EH (cell line): ENCODE measurements around the gene PFDN2.
A peak's percentile ranks its signal among the peaks of the same experiment; 100 is the strongest.

ENCODE experiments used
- DNase-seq: peaks from one replicate; pipeline ENCODE4 v3.0.0-alpha.2; 2015; ENCODE audit warnings: low read depth

PFDN2 gene, protein sequence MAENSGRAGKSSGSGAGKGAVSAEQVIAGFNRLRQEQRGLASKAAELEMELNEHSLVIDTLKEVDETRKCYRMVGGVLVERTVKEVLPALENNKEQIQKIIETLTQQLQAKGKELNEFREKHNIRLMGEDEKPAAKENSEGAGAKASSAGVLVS

DNA sequence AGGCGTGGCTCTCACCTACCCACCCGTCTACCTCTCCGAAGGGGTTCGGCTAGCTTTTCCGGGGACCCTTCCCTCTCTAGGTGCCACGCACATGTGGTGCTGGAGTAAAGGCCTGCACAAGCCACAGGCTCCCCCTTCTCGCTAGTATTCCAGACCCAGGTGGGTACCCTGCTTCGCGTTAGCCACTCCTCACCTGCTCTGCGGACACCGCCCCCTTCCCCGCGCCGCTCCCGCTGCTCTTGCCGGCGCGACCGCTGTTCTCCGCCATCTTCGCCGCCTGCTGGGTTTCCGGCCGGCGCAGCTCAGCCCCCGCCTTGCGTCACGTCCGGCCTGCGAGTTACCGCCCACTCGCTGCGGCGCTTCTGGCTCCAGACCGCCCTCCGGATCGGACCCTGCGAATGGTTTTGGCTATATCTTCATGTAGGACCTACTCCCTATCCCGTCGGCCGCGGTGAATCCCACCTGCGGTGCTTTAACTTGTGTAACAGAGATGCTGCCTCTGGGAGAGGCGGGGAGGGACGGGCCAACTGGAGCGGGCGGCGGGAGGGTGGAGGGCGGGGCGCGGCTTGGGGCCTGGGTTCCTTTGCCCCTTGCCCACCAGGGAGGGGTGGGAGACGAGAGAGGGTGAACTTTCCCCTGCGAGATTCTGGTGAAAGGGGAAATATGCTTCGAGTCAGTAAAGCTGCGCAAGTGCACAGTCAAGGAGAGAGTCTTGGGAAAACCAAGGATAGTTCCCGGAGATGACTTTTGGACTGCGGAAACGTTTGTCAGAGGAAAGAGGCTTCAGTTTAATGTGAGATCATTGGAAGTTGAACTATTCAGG is at the start of gene PFDN2, which contains the start of gene NIT1:
PFDN2 (minus strand) TSS at position 279 of the 823 bp plus-strand sequence; CDS start at position 268, 11 bp downstream.
NIT1 (plus strand) TSS at position 347 of the 823 bp plus-strand sequence; CDS start at position 419, 72 bp downstream.
- DNase-seq: peak; percentile 83

DNA sequence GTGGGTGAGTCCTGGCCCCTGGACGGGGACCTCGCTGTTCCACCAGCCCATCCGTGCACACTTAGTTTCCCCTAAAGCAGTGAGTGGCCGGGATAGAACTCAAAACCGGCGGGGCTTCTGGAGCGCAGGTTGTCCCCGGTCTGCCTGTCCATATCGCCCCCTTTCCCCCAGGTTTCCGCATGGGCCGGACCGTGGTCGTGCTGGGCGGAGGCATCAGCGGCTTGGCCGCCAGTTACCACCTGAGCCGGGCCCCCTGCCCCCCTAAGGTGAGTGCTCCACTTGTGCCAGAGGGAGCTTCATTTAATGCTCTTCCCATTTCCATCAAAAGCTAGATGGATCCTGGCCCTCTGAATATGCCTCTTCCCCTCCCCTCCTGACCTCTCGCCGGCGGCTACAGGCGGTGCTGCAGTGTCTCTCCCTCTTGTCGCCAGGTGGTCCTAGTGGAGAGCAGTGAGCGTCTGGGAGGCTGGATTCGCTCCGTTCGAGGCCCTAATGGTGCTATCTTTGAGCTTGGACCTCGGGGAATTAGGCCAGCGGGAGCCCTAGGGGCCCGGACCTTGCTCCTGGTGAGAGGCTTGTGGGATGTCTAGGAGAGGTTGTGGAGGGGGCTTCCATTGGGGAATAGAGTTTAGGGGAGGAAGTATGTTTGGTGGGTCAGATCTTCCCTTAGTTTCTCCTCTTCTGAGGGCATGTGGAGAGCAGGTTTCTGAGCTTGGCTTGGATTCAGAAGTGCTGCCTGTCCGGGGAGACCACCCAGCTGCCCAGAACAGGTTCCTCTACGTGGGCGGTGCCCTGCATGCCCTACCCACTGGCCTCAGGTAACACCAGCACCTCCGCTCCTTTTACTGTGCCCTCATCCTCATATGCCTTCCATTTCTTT is 49.1 kb upstream of the PFDN2 start:
- DNase-seq: peak; percentile 13

GRCh38 chr1:161165742-161166668 is 48.2 kb upstream of the PFDN2 start, which contains the start of gene PPOX:
PPOX (plus strand) TSS chr1:161166426; CDS start chr1:161166848, 422 bp downstream.
- peak; percentile 99 for DNase-seq

DNA sequence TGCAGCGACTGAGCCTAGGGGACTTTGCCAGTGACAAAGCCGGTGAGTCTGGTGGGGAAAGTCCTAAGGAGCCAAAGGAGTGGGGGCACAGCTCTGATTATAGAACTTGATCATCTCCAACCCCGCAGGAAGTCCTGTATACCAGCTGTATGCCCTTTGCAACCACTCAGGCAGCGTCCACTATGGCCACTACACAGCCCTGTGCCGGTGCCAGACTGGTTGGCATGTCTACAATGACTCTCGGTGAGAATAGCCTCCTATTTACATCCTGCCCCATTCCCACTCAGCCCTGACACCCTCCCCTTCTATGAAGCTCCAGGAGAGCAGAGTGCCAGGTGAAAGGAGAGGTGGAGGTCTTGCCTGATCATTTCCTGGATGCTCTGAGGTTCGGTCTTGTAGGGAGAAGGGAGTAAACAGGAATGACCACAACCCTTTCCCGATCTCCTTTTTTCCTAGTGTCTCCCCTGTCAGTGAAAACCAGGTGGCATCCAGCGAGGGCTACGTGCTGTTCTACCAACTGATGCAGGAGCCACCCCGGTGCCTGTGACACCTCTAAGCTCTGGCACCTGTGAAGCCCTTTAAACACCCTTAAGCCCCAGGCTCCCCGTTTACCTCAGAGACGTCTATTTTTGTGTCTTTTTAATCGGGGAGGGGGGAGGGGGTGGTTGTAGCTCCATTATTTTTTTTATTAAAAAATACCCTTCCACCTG is 47.2 kb upstream of the PFDN2 start:
- DNase-seq: no peak

GRCh38 chr1:161163793-161164192 is 46.0 kb upstream of the PFDN2 start:
- DNase-seq: no peak

DNA sequence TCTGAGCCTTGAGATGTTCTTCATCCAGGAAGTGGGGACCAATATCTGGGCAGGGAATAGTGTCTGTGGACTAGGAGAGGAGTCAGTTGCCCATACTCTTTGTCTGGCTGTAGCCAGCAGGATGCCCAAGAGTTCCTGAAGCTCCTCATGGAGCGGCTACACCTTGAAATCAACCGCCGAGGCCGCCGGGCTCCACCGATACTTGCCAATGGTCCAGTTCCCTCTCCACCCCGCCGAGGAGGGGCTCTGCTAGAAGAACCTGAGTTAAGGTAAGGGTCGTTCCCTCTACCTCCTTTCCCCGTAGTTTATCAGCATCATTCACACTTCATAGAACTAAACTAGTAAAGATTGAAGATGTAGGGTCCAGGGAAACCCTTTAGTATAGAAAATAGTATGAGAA is 45.0 kb upstream of the PFDN2 start:
- no peak for DNase-seq

DNA sequence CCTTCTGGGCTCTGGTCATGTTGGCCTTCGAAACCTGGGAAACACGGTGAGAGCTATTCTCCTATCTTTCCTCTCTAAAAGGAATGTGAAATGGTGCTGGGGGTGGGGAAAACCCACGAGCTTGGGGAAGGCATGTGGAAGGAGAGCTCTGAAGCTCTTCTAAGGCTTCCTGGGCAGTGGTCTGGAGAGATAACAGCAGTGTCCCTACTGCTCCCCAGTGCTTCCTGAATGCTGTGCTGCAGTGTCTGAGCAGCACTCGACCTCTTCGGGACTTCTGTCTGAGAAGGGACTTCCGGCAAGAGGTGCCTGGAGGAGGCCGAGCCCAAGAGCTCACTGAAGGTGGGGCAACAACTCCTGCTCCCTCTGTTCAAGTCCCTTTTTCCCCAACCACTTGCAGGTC is 44.2 kb upstream of the PFDN2 start:
- DNase-seq: no peak

DNA sequence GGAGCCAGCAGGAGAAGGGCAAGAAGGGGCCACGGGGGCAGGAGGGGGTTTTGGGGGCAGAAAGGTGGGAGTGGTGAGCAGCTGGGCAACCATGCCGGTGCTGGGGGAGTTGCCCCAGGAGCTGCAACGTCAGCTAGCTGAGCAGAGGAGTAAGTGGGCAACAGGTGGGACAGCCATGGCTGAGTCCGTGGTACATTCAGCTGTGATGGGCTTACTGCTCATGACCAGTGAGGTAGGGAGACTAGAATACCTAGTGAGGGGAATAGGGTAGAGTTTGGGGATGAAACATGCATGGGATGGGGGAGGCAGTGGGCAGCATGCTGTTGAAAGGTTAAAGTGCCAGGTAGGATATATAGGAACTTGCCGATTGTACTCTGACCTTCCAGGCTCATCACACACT is 43.8 kb upstream of the PFDN2 start:
- DNase-seq: no peak

- no peak for DNase-seq
These were observed 42.9 kb upstream of the PFDN2 start for GRCh38 chr1:161160671-161161145.

DNA sequence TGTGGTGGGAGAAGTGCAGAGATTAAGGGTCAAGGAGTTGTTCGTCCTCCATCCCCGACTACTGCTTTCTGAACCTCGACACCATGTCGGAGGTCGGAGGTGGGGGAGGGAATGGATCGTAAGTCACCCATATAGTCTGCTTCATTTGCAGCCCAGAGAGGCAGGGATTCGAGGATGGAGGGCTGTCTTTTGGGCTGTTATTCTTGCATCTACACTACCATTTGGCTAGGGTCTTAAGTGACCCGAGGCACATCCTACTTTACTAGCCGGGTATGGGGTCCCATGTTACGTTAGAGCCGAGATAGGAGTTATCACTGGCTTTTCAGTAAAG is 42.0 kb upstream of the PFDN2 start:
- DNase-seq: no peak

GRCh38 chr1:161159087-161159912 is 41.5 kb upstream of the PFDN2 start, which contains the start of gene USP21:
USP21 (plus strand) TSS chr1:161159500; CDS start chr1:161160641, 1,141 bp downstream.
- DNase-seq: peak; percentile 90

GRCh38 chr1:161158316-161159010 is 40.6 kb upstream of the PFDN2 start:
- no peak for DNase-seq

DNA sequence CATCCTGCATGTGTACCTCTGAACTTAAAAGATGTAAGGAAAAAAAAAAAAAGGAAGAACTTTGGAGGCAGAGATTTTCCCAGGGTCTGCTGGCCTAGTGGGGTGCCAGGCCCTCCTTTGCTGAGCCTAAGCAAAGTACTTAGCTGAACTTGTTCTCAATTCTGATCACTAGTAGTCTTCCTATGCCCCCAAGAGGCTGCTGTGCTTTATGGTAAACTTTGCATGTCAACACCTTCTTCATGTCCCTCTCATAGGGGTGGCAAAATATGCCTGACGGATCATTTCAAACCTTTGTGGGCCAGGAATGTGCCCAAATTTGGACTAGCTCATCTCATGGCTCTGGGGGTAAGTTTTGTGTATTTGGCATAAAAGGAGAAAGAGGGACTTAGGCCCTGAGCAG is 40.0 kb upstream of the PFDN2 start:
- DNase-seq: no peak

DNA sequence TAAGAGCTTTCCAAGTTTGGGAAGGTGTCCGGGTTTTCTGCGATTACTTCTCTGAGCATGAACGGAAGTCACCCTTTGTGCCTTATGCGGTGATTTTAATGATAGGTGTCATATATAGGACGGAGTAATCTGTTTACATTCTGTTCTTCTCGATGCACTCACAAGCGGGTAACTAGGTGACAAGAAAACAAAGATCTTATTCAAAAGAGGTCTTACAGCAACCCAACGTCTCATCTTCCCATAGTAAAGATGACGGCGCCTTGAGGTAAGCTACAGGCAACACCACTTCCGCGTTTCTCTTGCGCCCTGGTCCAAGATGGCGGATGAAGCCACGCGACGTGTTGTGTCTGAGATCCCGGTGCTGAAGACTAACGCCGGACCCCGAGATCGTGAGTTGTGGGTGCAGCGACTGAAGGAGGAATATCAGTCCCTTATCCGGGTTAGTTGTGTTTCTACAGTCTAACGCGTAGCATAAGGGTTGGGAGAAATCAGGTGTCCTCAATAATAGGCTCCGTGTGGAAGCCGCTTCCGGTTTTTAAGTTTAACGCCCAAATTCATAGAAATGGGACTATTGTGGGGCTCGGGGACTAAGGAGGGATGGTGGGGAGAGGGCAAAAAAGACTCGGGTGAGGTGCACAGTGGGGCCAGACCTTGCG is 36.0 kb upstream of the PFDN2 start, which contains the start of gene UFC1:
UFC1 (plus strand) TSS at position 297 of the 656 bp plus-strand sequence; CDS start at position 317, 20 bp downstream.
- peak; percentile 90 for DNase-seq

DNA sequence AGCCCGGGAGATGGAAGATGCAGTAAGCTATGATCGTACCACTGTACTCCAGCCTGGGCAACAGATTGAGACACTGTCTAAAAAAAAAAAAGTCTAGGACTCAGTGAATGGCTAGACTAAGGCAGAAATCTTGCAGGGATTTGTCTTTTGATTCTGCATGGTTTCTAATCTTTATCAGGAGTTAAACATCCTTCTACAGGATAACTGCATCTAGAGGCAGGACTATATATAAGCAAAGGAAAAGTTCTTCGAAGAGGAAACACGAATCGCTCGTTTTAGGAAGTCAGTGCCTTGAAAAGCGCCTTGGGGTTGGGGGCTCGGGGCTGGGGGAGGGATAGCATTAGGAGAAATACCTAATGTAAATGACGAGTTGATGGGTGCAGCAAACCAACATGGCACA is 35.3 kb upstream of the PFDN2 start:
- no peak for DNase-seq

- no peak for DNase-seq
These were observed 28.0 kb upstream of the PFDN2 start for GRCh38 chr1:161145832-161146231.

GRCh38 chr1:161140755-161141400 is 23.0 kb upstream of the PFDN2 start:
- DNase-seq: no peak

GRCh38 chr1:161139766-161140165 is 21.9 kb upstream of the PFDN2 start:
- peak; percentile 53 for DNase-seq
